LNCaP clone FGC (cell line): Measurements from ENCODE around the gene LAMA2.

Experiments
- DNase-seq: peaks from one replicate; pipeline ENCODE4 v3.0.0-alpha.2; 2011; ENCODE audit warnings: low read depth
- H3K4me3 ChIP-seq: 2 replicates; pipeline ENCODE4 v1.5.1; 2011; ENCODE audit warnings: mild to moderate bottlenecking, low read depth, low read length, control low read depth
- CTCF ChIP-seq: IDR thresholded peaks from 2 replicates; pipeline ENCODE4 v1.5.1; 2012; ENCODE audit warnings: mild to moderate bottlenecking; ENCODE audit not compliant: control insufficient read depth, insufficient read depth; ENCODE audit errors: extremely low read depth

LAMA2 gene

GRCh38 chr6:129194306-129194941 lies 311.5 kb downstream of the LAMA2 start:
- no peak for DNase-seq
- no peak overlapping the region for H3K4me3 ChIP-seq
- no peak for TF ChIP-seq CTCF

GRCh38 chr6:129195161-129195560 lies 312.2 kb downstream of the LAMA2 start:
- no peak for TF ChIP-seq CTCF
- H3K4me3 ChIP-seq = no peak overlapping the region
- DNase-seq = no peak

GRCh38 chr6:129195643-129196042 lies 312.7 kb downstream of the LAMA2 start:
- no peak for DNase-seq
- H3K4me3 ChIP-seq = no peak overlapping the region
- TF ChIP-seq CTCF = no peak

GRCh38 chr6:129197154-129197553 lies 314.2 kb downstream of the LAMA2 start:
- no peak overlapping the region for H3K4me3 ChIP-seq
- DNase-seq = no peak
- no peak for TF ChIP-seq CTCF

GRCh38 chr6:129200151-129200550 lies 317.2 kb downstream of the LAMA2 start:
- no peak for DNase-seq

GRCh38 chr6:129203190-129203900 lies 320.4 kb downstream of the LAMA2 start:
- no peak for DNase-seq
- H3K4me3 ChIP-seq = no peak overlapping the region
- TF ChIP-seq CTCF = no peak

More at GRCh38 chr6:129200151-129200550, 317.2 kb downstream of the LAMA2 start:
- no peak overlapping the region for H3K4me3 ChIP-seq
- no peak for TF ChIP-seq CTCF
